NCI-H2107 treated with DMSO at 0.1 percent for 48 hours (cell line): Measurements from ENCODE around the gene NMRK2.

Experiments used
- DNase-seq: peaks from one replicate; lab custom pipeline; 2025; ENCODE audit not compliant: unreplicated experiment; lab: John Stamatoyannopoulos, UW

The NMRK2 gene

DNA sequence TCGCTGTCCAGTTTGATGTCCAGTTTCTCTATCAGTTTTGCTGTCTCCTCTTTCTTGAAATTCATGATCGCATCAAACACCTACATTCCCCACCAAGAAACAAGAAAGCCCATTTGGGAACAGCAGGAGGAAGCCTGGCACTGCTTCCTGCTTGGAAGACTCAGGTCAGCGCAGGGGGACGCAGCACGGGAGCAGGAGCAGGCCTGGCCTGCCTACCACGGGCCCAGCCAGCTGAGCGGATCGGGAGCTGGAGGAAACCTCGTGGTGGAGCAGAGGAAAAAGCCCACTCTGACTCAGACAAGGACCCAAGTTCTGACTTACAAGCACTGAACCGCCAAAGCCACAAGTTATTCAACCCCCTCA is 48.5 kb downstream of the NMRK2 start:
- DNase-seq: no peak

- no peak for DNase-seq
These were observed 49.1 kb downstream of the NMRK2 start for GRCh38 chr19:3981736-3982681.

DNA sequence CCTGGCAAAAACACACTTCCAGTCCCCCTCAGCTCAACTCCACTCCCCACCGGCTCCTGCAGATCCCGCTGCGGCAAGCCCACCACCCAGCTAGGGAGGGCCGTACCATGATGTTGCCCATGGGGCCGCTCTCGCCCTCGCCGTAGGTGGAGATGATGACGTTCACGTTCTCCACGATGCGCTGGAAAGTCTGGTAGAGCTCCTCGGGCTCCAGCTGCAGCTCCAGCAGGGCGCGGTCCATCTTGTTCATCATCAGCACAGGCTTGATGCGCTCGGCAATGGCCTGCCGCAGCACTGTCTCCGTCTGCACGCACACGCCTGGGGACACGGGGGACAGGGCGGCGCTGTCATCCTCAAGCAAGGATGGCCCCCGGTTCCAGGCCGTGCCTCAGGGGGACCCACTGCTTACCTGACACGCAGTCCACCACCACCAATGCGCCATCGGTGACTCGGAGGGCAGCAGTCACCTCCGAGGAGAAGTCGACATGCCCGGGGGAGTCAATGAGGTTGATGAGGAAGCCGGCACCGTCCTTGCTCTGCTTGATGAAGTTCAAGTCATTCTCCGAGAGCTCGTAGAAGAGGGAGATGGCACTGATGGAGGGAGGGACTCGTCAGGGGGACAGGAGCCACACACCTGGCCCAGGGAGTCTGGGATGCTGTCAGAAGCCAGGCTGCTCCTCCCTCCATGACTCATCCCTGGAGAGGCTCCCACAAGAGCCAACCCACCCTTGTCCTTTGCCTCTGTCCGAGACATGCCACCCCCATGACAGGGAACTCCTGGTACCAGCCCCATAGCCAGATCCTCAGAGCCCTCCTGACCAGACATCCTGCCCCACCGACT is 50.1 kb downstream of the NMRK2 start:
- DNase-seq: no peak

- no peak for DNase-seq
These were observed 50.7 kb downstream of the NMRK2 start for GRCh38 chr19:3983542-3983914.

DNA sequence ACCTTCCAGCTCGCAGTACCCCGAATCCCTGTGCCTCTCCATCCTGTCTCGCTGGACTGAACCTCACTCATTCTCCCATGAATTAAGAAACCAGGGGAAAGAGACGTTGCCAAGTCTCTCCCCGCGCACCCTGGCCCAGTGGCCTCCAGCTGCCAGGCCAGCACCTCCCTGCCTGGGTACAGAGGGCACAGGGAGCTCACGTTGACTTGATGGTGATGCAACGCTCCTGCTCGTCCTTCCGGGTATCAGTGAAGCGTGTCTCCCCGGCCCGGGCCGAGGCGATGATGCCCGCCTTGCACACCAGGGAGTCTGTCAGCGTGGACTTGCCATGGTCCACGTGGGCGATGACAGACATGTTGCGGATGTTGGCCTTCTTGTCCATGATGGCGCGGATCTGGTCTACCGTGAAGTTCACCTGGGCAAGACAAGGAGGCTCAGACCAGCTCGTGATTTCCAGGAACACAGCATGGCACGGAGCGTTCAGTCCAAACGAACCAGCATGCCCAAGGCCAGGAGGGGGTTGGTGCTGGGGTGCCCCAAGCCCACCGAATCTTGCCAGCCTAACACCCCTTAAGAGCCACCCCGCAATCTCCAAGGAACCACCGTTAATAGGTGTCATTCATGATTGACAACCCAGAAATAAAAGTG is 51.2 kb downstream of the NMRK2 start:
- DNase-seq: peak; percentile 12

DNA sequence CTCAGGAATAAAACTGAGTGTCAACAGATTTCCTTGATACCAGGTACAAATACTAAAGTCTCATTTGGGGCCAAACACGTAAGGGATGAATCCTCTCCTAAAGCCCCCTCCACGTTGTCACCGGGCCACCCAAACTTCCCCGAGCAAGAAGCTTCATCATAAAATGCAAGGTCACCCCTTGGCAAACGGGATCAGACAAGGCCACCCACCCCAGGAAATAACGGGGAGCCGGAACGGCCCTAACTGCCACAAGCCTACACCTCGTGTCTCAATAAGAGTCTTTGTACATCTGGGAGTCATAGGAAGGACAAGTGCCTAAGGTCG is 51.7 kb downstream of the NMRK2 start:
- DNase-seq: no peak

DNA sequence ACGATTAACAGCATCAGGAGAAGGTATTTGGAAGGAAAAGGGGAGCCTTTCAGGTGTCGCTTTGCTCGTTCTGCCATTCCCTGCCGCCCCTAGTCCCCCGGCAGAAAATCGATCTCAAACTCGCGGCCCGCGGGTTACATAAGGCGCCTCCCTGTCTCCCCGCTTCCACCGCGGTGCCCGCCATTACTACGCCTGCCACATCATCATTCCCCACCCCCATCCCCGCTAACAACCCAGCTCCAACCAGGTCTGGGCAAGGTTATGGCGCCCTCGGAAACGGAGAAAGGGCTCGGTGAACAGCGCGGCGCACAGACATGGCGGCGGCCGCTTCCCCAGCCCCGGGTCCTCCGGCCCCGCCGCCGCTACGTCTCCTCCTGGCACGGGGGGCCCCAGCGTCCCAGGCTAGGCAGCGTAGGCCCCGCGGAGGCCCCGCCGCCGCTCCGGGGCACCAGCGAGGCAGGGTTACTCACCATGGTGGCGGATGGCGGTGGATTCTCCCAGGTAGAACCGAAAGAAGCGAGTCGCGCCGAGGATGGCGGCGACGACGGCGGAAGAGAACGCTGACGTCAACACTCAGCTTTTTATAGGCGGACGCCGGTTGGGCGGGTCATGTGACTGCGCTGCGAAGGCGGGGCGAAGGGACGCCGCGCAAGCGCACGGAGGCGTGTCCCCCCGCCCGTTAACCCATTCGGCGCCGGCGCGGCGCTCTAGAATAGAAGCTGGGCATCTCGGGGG is 52.2 kb downstream of the NMRK2 start, which contains the start of gene EEF2:
Gene EEF2 (minus strand): TSS at position 556 of the 735 bp plus-strand sequence. CDS start 83 bp downstream, at position 473.
- peak; percentile 75 for DNase-seq

GRCh38 chr19:3985643-3986259 is 52.9 kb downstream of the NMRK2 start:
- peak; percentile 75 for DNase-seq

- DNase-seq: peak; percentile 96
These were observed 53.6 kb downstream of the NMRK2 start for GRCh38 chr19:3986260-3987041.

DNA sequence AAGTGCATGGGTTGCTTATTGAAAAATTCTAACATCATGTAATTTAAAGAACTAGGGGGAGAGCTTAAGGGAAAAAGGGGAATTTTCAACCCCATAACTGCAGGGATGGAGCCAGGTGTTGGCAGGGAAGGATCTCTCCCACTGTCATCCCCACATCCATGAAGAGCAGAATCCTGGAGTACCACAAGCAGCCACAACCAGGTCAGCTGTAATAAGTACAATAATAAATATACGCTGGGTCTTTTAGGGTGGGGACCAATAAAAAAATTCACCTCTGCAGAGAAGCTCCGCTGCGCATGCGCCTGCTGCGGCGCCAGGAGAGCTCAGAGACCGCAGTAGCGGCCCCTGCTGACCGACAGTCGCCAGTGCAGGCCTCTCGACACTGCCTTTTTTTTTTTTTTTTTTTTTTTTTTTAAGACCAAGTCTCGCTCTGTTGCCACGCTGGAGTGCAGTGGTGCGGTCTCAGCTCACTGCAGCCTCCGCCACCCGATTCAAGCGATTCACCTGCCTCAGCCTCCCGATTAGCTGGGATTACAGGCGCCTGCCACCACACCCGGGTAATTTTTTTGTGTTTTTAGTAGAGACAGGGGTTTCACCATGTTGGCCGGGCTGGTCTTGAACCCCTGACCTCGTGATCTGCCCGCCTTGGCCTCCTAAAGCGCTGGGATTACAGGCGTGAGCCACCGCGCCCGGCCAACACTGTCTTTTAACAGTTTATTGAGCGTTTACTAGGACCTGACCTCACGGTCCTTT is 54.9 kb downstream of the NMRK2 start:
- peak; percentile 83 for DNase-seq

- no peak for DNase-seq
These were observed 57.9 kb downstream of the NMRK2 start for GRCh38 chr19:3990815-3991117.
